Calu3 (cell line): ENCODE results near the gene ACAP3. TPM values are rescaled to one million over a fixed set of nuclear protein-coding genes. Genes with fewer than 3 reads are reported as not detected.

Source experiments
- BruUV-seq: library from RNA; stranded (reverse); fragments of 400-500 nt; replicated peaks from 2 replicates; lab custom pipeline; 2021; lab: Mats Ljungman, UMichigan
- CTCF ChIA-PET: fragments of 300-600 bp; sonication (Branson Sonifier 250); formaldehyde crosslinking; loops from one replicate; lab custom pipeline; 2022; ENCODE audit warnings: antibody characterized with exemption; lab: Charles Lee
- DNase-seq: peaks from one replicate; pipeline ENCODE4 v3.0.0; 2022
- H3K27ac Mint-ChIP-seq: one replicate; pipeline ENCODE4 v1.8.0; 2022; ENCODE audit warnings: mixed read lengths; ENCODE audit not compliant: unreplicated experiment
- H3K27me3 Mint-ChIP-seq: one replicate; pipeline ENCODE4 v1.8.0; 2022; ENCODE audit warnings: mixed read lengths; ENCODE audit not compliant: unreplicated experiment
- H3K36me3 Mint-ChIP-seq: one replicate; pipeline ENCODE4 v1.8.0; 2022; ENCODE audit warnings: mild to moderate bottlenecking, moderate library complexity, mixed read lengths; ENCODE audit not compliant: insufficient read depth, unreplicated experiment
- H3K4me1 Mint-ChIP-seq: one replicate; pipeline ENCODE4 v1.8.0; 2022; ENCODE audit warnings: mild to moderate bottlenecking, low read depth, mixed read lengths; ENCODE audit not compliant: unreplicated experiment
- H3K4me3 Mint-ChIP-seq: one replicate; pipeline ENCODE4 v1.8.0; 2022; ENCODE audit warnings: mild to moderate bottlenecking, low read depth, moderate library complexity, mixed read lengths; ENCODE audit not compliant: unreplicated experiment
- H3K9me3 Mint-ChIP-seq: one replicate; pipeline ENCODE4 v1.8.0; 2022; ENCODE audit warnings: low read depth, mixed read lengths; ENCODE audit not compliant: unreplicated experiment
- CTCF ChIP-seq: fragments of 200-600 bp; IDR thresholded peaks from one replicate; pipeline ENCODE4 v1.8.0; 2022; ENCODE audit warnings: antibody characterized with exemption; ENCODE audit not compliant: unreplicated experiment
- intact Hi-C: fragments of 100-400 bp; cut with micrococcal nuclease; formaldehyde crosslinking; loops from one replicate; pipeline ENCODE4 v1.10.0; 2022; ENCODE audit not compliant: unreplicated experiment
- total RNA-seq: library from RNA; stranded (reverse); gene quantifications from 2 replicates; pipeline ENCODE4 v1.2.3, GENCODE V29; 2022

The ACAP3 gene
- total RNA-seq, 1 experiment from 2014 or later: 41.1 TPM

- DNase-seq: no peak
- no peak for TF ChIP-seq CTCF
- TSS peak; percentile 30 for BruUV-seq
- intact Hi-C loops: no loop called here
- H3K27me3 Mint-ChIP-seq: no peaks in the 10 kb centered on the region
- H3K36me3 Mint-ChIP-seq: peaks cover 83% of the 10 kb centered on the region
- CTCF ChIA-PET: no interaction called here
- H3K9me3 Mint-ChIP-seq: no peaks in the 10 kb centered on the region
- H3K4me3 Mint-ChIP-seq: no peak overlapping the region
- no peaks in the 10 kb centered on the region for H3K4me1 Mint-ChIP-seq
- no peak overlapping the region for H3K27ac Mint-ChIP-seq
These were observed 5.0 kb upstream of the ACAP3 start for GRCh38 chr1:1312450-1313314.

GRCh38 chr1:1311107-1312104 lies 3.7 kb upstream of the ACAP3 start:
- intact Hi-C loops: no loop called here
- TSS peak; percentile 14 for BruUV-seq
- peaks cover 84% of the 10 kb centered on the region for H3K36me3 Mint-ChIP-seq
- no peak overlapping the region for H3K27ac Mint-ChIP-seq
- CTCF ChIA-PET: no interaction called here
- no peaks in the 10 kb centered on the region for H3K4me1 Mint-ChIP-seq
- no peak for DNase-seq
- no peaks in the 10 kb centered on the region for H3K9me3 Mint-ChIP-seq
- no peak for TF ChIP-seq CTCF
- H3K27me3 Mint-ChIP-seq: no peaks in the 10 kb centered on the region
- H3K4me3 Mint-ChIP-seq: no peak overlapping the region

- Mint-ChIP-seq H3K4me3 (no peak overlapping the region), H3K27ac (no peak overlapping the region), H3K4me1 (no peaks in the 10 kb centered on the region), H3K36me3 (peaks cover 80% of the 10 kb centered on the region), H3K9me3 (no peaks in the 10 kb centered on the region), H3K27me3 (no peaks in the 10 kb centered on the region)
- CTCF ChIA-PET: no interaction called here
- no peak for DNase-seq
- BruUV-seq: no TSS peak
- intact Hi-C loops: no loop called here
- TF ChIP-seq CTCF: no peak
These were observed 2.8 kb upstream of the ACAP3 start for GRCh38 chr1:1310476-1311053.

- Mint-ChIP-seq H3K36me3 (peaks cover 75% of the 10 kb centered on the region), H3K27me3 (no peaks in the 10 kb centered on the region), H3K4me1 (no peaks in the 10 kb centered on the region), H3K9me3 (no peaks in the 10 kb centered on the region), H3K27ac (no peak overlapping the region), H3K4me3 (peak overlapping the region; percentile 73)
- TF ChIP-seq CTCF: no peak
- BruUV-seq: no TSS peak
- intact Hi-C loops: no loop called here
- CTCF ChIA-PET: interaction anchor here (0.6 kb wide), 1 partner anchor 130 kb away, joined by 3 read pairs; no protein-coding TSS in a partner anchor
- DNase-seq: no peak
These were observed 2.3 kb upstream of the ACAP3 start for GRCh38 chr1:1310109-1310385.
